Measurements from ENCODE around the gene JPT2.

JPT2 gene

GRCh38 chr16:1676661-1677060, 1.4 kb upstream of the JPT2 start:
- no peak overlapping the region for H2AFZ ChIP-seq (ENCODE audit: low read depth, low read length, severe bottlenecking)
- TF ChIP-seq EZH2phosphoT487 (conservative IDR thresholded peaks at IDR 0.05; ENCODE audit: low read length): no peak
- no peak for TF ChIP-seq CTCF (IDR thresholded peaks at IDR 0.05; ENCODE audit: insufficient read depth, low read length, poor library complexity, severe bottlenecking)
- no peaks in the 10 kb centered on the region for H3F3A ChIP-seq (ENCODE audit: insufficient read depth)
- H3K9me3 ChIP-seq (ENCODE audit: insufficient read depth, low read length): no peaks in the 10 kb centered on the region
- H3K27me3 ChIP-seq (ENCODE audit: low read length): no peaks in the 10 kb centered on the region
- no peak overlapping the region for H3K27ac ChIP-seq (ENCODE audit: low read depth, low read length)
- peaks cover 34% of the 10 kb centered on the region for H3K79me2 ChIP-seq (ENCODE audit: insufficient read depth, low read length)
- no peak overlapping the region for H3K4me2 ChIP-seq (ENCODE audit: low read depth, low read length, poor library complexity, severe bottlenecking)
- no peaks in the 10 kb centered on the region for H3K36me3 ChIP-seq (ENCODE audit: low read length)
- no peak overlapping the region for H3K9ac ChIP-seq (ENCODE audit: low read length)
- 0 out of 2 replicates have a peak, but pooled peaks cover 3% of the 10 kb centered on the region for H4K20me1 ChIP-seq (ENCODE audit: low read depth, low read length)
- no peak overlapping the region for H3K4me3 ChIP-seq (ENCODE audit: insufficient read depth, low read length, poor library complexity, severe bottlenecking)
- no peaks in the 10 kb centered on the region for H3K9me2 ChIP-seq (replicated peaks; ENCODE audit: insufficient read depth, low read length)

GRCh38 chr16:1677339-1677738, 740 bp upstream of the JPT2 start:
- H3K9ac ChIP-seq (ENCODE audit: low read length): peak overlapping the region; percentile 98; the same call in 1 of the 2 replicates
- H3K27me3 ChIP-seq (ENCODE audit: low read length): no peaks in the 10 kb centered on the region
- H3K4me2 ChIP-seq (ENCODE audit: low read depth, low read length, poor library complexity, severe bottlenecking): peak overlapping the region; percentile 75
- no peak for TF ChIP-seq CTCF (IDR thresholded peaks at IDR 0.05; ENCODE audit: insufficient read depth, low read length, poor library complexity, severe bottlenecking)
- peak overlapping the region; percentile 37; the same call in 1 of the 2 replicates for H3K27ac ChIP-seq (ENCODE audit: low read depth, low read length)
- peak overlapping the region; percentile 22 for H2AFZ ChIP-seq (ENCODE audit: low read depth, low read length, severe bottlenecking)
- H3K9me3 ChIP-seq (ENCODE audit: insufficient read depth, low read length): no peaks in the 10 kb centered on the region
- no peaks in the 10 kb centered on the region for H3F3A ChIP-seq (ENCODE audit: insufficient read depth)
- H4K20me1 ChIP-seq (ENCODE audit: low read depth, low read length): 0 out of 2 replicates have a peak, but pooled peaks cover 3% of the 10 kb centered on the region
- peaks cover 40% of the 10 kb centered on the region for H3K79me2 ChIP-seq (ENCODE audit: insufficient read depth, low read length)
- H3K4me3 ChIP-seq (ENCODE audit: insufficient read depth, low read length, poor library complexity, severe bottlenecking): peak overlapping the region; percentile 44
- no peaks in the 10 kb centered on the region for H3K9me2 ChIP-seq (replicated peaks; ENCODE audit: insufficient read depth, low read length)
- H3K36me3 ChIP-seq (ENCODE audit: low read length): no peaks in the 10 kb centered on the region

- no peaks in the 10 kb centered on the region for H3F3A ChIP-seq (ENCODE audit: insufficient read depth)
- H3K79me2 ChIP-seq (ENCODE audit: insufficient read depth, low read length): peaks cover 52% of the 10 kb centered on the region
- H4K20me1 ChIP-seq (ENCODE audit: low read depth, low read length): peaks cover 6% of the 10 kb centered on the region; the same call in 1 of the 2 replicates
- H3K27ac ChIP-seq (ENCODE audit: low read depth, low read length): peak overlapping the region; percentile 59
- no peaks in the 10 kb centered on the region for H3K36me3 ChIP-seq (ENCODE audit: low read length)
- peak overlapping the region; percentile 36 for H2AFZ ChIP-seq (ENCODE audit: low read depth, low read length, severe bottlenecking)
- no peak for TF ChIP-seq EZH2phosphoT487 (conservative IDR thresholded peaks at IDR 0.05; ENCODE audit: low read length)
- no peak for TF ChIP-seq CTCF (IDR thresholded peaks at IDR 0.05; ENCODE audit: insufficient read depth, low read length, poor library complexity, severe bottlenecking)
- peak overlapping the region; percentile 64 for H3K4me2 ChIP-seq (ENCODE audit: low read depth, low read length, poor library complexity, severe bottlenecking)
- H3K9me2 ChIP-seq (replicated peaks; ENCODE audit: insufficient read depth, low read length): no peaks in the 10 kb centered on the region
- H3K9ac ChIP-seq (ENCODE audit: low read length): peak overlapping the region; percentile 98
- H3K9me3 ChIP-seq (ENCODE audit: insufficient read depth, low read length): no peaks in the 10 kb centered on the region
- peak overlapping the region; percentile 92 for H3K4me3 ChIP-seq (ENCODE audit: insufficient read depth, low read length, poor library complexity, severe bottlenecking)
- no peaks in the 10 kb centered on the region for H3K27me3 ChIP-seq (ENCODE audit: low read length)
Observed at GRCh38 chr16:1678500-1679098, 520 bp downstream of the JPT2 start.

Data from SU-DHL-6 (cell line).